HepG2 (cell line): ENCODE results near the gene IGDCC3. TPM values are rescaled to one million over a fixed set of nuclear protein-coding genes. Genes with fewer than 3 reads are reported as not detected.
A peak's percentile ranks its signal among the peaks of the same experiment; 100 is the strongest.

Experiments
- ATAD3A ChIP-seq: sonication (generic); formaldehyde crosslinking; IDR thresholded peaks from 2 replicates; pipeline ENCODE4 v1.4.0; 2020; ENCODE audit warnings: missing genetic modification reagents
- CHD4 ChIP-seq: fragments of 200-600 bp; sonication (generic); IDR thresholded peaks from 2 replicates; pipeline ENCODE4 v1.7.0; 2017; ENCODE audit warnings: mild to moderate bottlenecking, low read length, borderline replicate concordance
- DNMT1 ChIP-seq: sonication (generic); formaldehyde crosslinking; IDR thresholded peaks from 2 replicates; pipeline ENCODE4 v1.5.1; 2020; ENCODE audit warnings: mild to moderate bottlenecking, missing genetic modification reagents
- GATA4 ChIP-seq: sonication (generic); IDR thresholded peaks from 2 replicates; pipeline ENCODE4 v1.6.1; 2016; ENCODE audit warnings: antibody characterized with exemption, low read depth, borderline replicate concordance
- MAFK ChIP-seq, 2 experiments: IDR thresholded peaks in 1 of 2; conservative IDR thresholded peaks in 1 of 2; 2 replicates each; pipeline ENCODE4 v1.6.1; 2011; ENCODE audit warnings: improper control_type of control experiment in 2 of 2, low read length in 2 of 2
- MTF2 ChIP-seq: sonication (generic); formaldehyde crosslinking; IDR thresholded peaks from 2 replicates; pipeline ENCODE4 v1.5.0; 2020; ENCODE audit warnings: missing genetic modification reagents, borderline replicate concordance
- NR3C1 ChIP-seq: sonication (generic); formaldehyde crosslinking; IDR thresholded peaks from 2 replicates; pipeline ENCODE4 v1.4.0; 2020; ENCODE audit warnings: missing genetic modification reagents
- RFXANK ChIP-seq: IDR thresholded peaks from 2 replicates; pipeline ENCODE4 v1.6.1; 2016
- SMC3 ChIP-seq: IDR thresholded peaks from 2 replicates; pipeline ENCODE4 v1.6.1; 2011; ENCODE audit warnings: low read length, improper control_type of control experiment
- XRCC5 ChIP-seq: fragments of 200-400 bp; formaldehyde crosslinking; optimal IDR thresholded peaks from 2 replicates; pipeline ENCODE3; 2017; ENCODE audit warnings: mild to moderate bottlenecking, low read length
- ZBTB26 ChIP-seq: IDR thresholded peaks from 2 replicates; pipeline ENCODE4 v1.6.1; 2016; ENCODE audit warnings: missing compliant biosample characterization, missing genetic modification reagents, borderline replicate concordance
- ZKSCAN5 ChIP-seq: sonication (generic); formaldehyde crosslinking; IDR thresholded peaks from 2 replicates; pipeline ENCODE4 v1.5.1; 2020; ENCODE audit warnings: mild to moderate bottlenecking, missing genetic modification reagents
- ZMYM4 ChIP-seq: sonication (generic); formaldehyde crosslinking; IDR thresholded peaks from 2 replicates; pipeline ENCODE4 v1.8.1; 2023; ENCODE audit warnings: mild to moderate bottlenecking, missing genetic modification reagents
- ZNF350 ChIP-seq: sonication (generic); formaldehyde crosslinking; IDR thresholded peaks from 2 replicates; pipeline ENCODE4 v1.4.0; 2020; ENCODE audit warnings: mild to moderate bottlenecking, low read depth, missing genetic modification reagents, borderline replicate concordance
- ZNF619 ChIP-seq: sonication (generic); formaldehyde crosslinking; IDR thresholded peaks from 2 replicates; pipeline ENCODE4 v1.4.0; 2020; ENCODE audit warnings: mild to moderate bottlenecking, missing genetic modification reagents
- ZNF709 ChIP-seq: sonication (generic); formaldehyde crosslinking; IDR thresholded peaks from 2 replicates; pipeline ENCODE4 v1.5.0; 2020; ENCODE audit warnings: mild to moderate bottlenecking, missing genetic modification reagents
- ZNF761 ChIP-seq: sonication (generic); formaldehyde crosslinking; conservative IDR thresholded peaks from 2 replicates; pipeline ENCODE4 v1.4.0; 2020; ENCODE audit warnings: mild to moderate bottlenecking, missing genetic modification reagents
- ZSCAN29 ChIP-seq: sonication (generic); formaldehyde crosslinking; conservative IDR thresholded peaks from 2 replicates; pipeline ENCODE4 v1.4.0; 2020; ENCODE audit warnings: mild to moderate bottlenecking, missing genetic modification reagents
- polyA plus RNA-seq, 8 experiments: library from polyadenylated mRNA; depleted of rRNA in 3 of 8; stranded (reverse) in 7 of 8; unstranded in 1 of 8; fragments of >200 nt; fragmentation: Illumina TruSeq in 4 of 8; extraction: Trizol in 4 of 8; gene quantifications; 2 replicates each; pipeline versions ENCODE4 v1.2.1 to v1.2.3, GENCODE V29; 2011 to 2016; ENCODE audit warnings: low read depth in 4 of 8, missing spikeins in 1 of 8, mixed read lengths in 1 of 8; ENCODE audit not compliant: insufficient read depth in 1 of 8
- total RNA-seq, 5 experiments: library from RNA; depleted of rRNA; stranded (reverse); fragments of >200 nt; fragmentation: Illumina TruSeq; extraction: Trizol; gene quantifications; 2 replicates each; pipeline ENCODE4 v1.2.3, GENCODE V29; 2016; ENCODE audit warnings: low read depth in 1 of 5

Gene IGDCC3
- total and polyA plus RNA-seq, 2 of the 13 experiments (the other 11 are each of a cell fraction or from before 2014, with no cell fraction given): 30.1 to 51.8 TPM

- 0 out of 2 replicates have a peak, but pooled peaks have one; percentile 19 for TF ChIP-seq ZMYM4 (CRISPR knock-in tag)
- TF ChIP-seq GATA4: no peak
- no peak for TF ChIP-seq RFXANK (CRISPR knock-in tag)
- no peak for TF ChIP-seq ZNF709
- no peak for TF ChIP-seq ZKSCAN5
- TF ChIP-seq DNMT1: no peak
- TF ChIP-seq ZSCAN29 (CRISPR knock-in tag): 0 out of 2 replicates have a peak, but pooled peaks have one; percentile 55
- TF ChIP-seq CHD4: no peak
- TF ChIP-seq ZNF761: 0 out of 2 replicates have a peak, but pooled peaks have one; percentile 19
- TF ChIP-seq ZNF619 (CRISPR knock-in tag): peak; percentile 74; the same call in 1 of the 2 replicates
- TF ChIP-seq NR3C1 (CRISPR knock-in tag): no peak
- TF ChIP-seq MAFK (conservative IDR thresholded peaks at IDR 0.05 in 1 of 2, IDR thresholded peaks at IDR 0.05 in 1 of 2; ENCODE audit: low read length in 2 of 2): 0 out of 4 replicates have a peak, but pooled peaks of 1 of the 2 experiments have one; percentile 13
- no peak for TF ChIP-seq ZBTB26 (CRISPR knock-in tag)
- peak; percentile 34 for TF ChIP-seq XRCC5
- TF ChIP-seq ZNF350 (CRISPR knock-in tag): peak; percentile 71; the same call in 1 of the 2 replicates
- no peak for TF ChIP-seq ATAD3A (CRISPR knock-in tag)
- peak; percentile 68 for TF ChIP-seq SMC3
- 0 out of 2 replicates have a peak, but pooled peaks have one; percentile 30 for TF ChIP-seq MTF2 (CRISPR knock-in tag)
These were observed 23.2 kb upstream of the IGDCC3 start (continued) for GRCh38 chr15:65400760-65401610.
